Heart right ventricle (tissue), 16 donors: ENCODE measurements around the gene GRIK3. TPM values are rescaled to one million over a fixed set of nuclear protein-coding genes. Genes with fewer than 3 reads are reported as not detected.
"Not testable (repeated sequence)": the region's sequence is repeated elsewhere in the genome, so short reads cannot be mapped to it uniquely, and the experiment has no call there.

Experiments
- ATAC-seq, 8 donors: fragments of 200-7000 bp; cut with Tn5 transposase; one replicate each; pipeline ENCODE4 v1.9.1; 2020; ENCODE audit warnings: mild to moderate bottlenecking in 8 of 8, moderate library complexity in 8 of 8, moderate number of reproducible peaks in 1 of 8
- DNase-seq, 2 donors: peaks; one replicate each; pipeline ENCODE4 v3.0.0-alpha.2; 2020
- H3K27ac ChIP-seq, 10 donors: fragments of 200-600 bp; sonication (generic) in 2 of 10; one replicate each; pipeline versions ENCODE4 v1.5.0 to v1.8.0; 2020 to 2022; ENCODE audit warnings: mild to moderate bottlenecking in 3 of 10
- H3K27me3 ChIP-seq, 7 donors: fragments of 200-600 bp; one replicate each; pipeline ENCODE4 v1.8.0; 2021 to 2022; ENCODE audit warnings: mild to moderate bottlenecking in 2 of 7
- H3K36me3 ChIP-seq, 9 donors: fragments of 200-600 bp; sonication (generic) in 1 of 9; one replicate each; pipeline versions ENCODE4 v1.5.0 to v1.8.0; 2020 to 2022; ENCODE audit warnings: mild to moderate bottlenecking in 2 of 9
- H3K4me1 ChIP-seq, 9 donors: fragments of 200-600 bp; sonication (generic) in 1 of 9; one replicate each; pipeline versions ENCODE4 v1.5.0 to v1.8.0; 2020 to 2022; ENCODE audit warnings: mild to moderate bottlenecking in 4 of 9
- H3K4me3 ChIP-seq, 10 donors: fragments of 200-600 bp; sonication (generic) in 2 of 10; one replicate each; pipeline versions ENCODE4 v1.5.0 to v1.8.0; 2020 to 2022; ENCODE audit warnings: mild to moderate bottlenecking in 7 of 10, moderate library complexity in 2 of 10
- H3K9me3 ChIP-seq, 11 donors: fragments of 200-600 bp in 10 of 11; sonication (generic) in 2 of 11; one replicate each; pipeline versions ENCODE4 v1.5.0 to v1.8.0; 2013 to 2022; ENCODE audit warnings: mild to moderate bottlenecking in 2 of 11, control low read depth in 1 of 11, moderate library complexity in 1 of 11
- CTCF ChIP-seq, 9 donors: fragments of 200-600 bp; sonication (generic) in 2 of 9; IDR thresholded peaks; one replicate each; pipeline versions ENCODE4 v1.5.0 to v1.8.0; 2021 to 2022; ENCODE audit warnings: antibody characterized with exemption in 9 of 9, mild to moderate bottlenecking in 5 of 9, moderate library complexity in 1 of 9
- WGBS, 2 donors: extraction: QIAGEN DNeasy Blood & Tissue Kit; methylation state at CpG; one replicate each; pipeline ENCODE4 v1.1.7; 2013; ENCODE audit warnings: inconsistent platforms in 1 of 2; 5-methylcytosine and 5-hydroxymethylcytosine counted together
- intact Hi-C, 10 donors: fragments of 100-400 bp; cut with DNase I; formaldehyde crosslinking; loops; one replicate each; pipeline versions ENCODE4 v1.11.1 to v1.14.2; 2022
- polyA plus RNA-seq, 2 donors: library from polyadenylated mRNA; stranded (reverse); fragments of 200-250 nt; gene quantifications; one replicate each; pipeline ENCODE4 v1.2.3, GENCODE V29; 2013
- total RNA-seq, 10 donors: library from RNA; stranded (reverse); fragmentation: NEBNext Ultra II Directional in 3 of 10; extraction: Animal tissue kit (Norgen Biotek cat#: 25700) in 3 of 10; gene quantifications; one replicate each; pipeline versions ENCODE4 v1.2.1 to v1.2.4, GENCODE V29; 2021 to 2023
- donor health status: Arrhythmogenic right ventricular cardiomyopathy.
- donor health status: ischemic (EF 13 %, LVEDD 7.1; RV severe dilation, severe dysfunction).
- donor health status: healthy with polysubstance abuse.
- donor health status: DM: no; HTN: yes; CAD: no.
- donor health status: DM: no; HTN: no; CAD: no.
- donor health status: ischemic (EF 25% LVEDD 6.9; RV normal size, moderate dysfunction).
- donor health status: ischemic (EF 25% LVEDD 5.7; RV mildly dilated, moderate dysfunction).
- donor health status: healthy.
- donor health status: DM: yes; HTN: yes; CAD: no.
- donor health status: Ischemic cardiomyopathy.
- donor health status: ischemic (EF 35%, LVEDD 5.7; RV mildly dilated, moderate dysfunction).
- donor health status: nonischemic (EF 11% LVEDD 7.7; RV severe dilation, severe dysfunction).
- donor health status: DM: yes; HTN: yes; CAD: no.
- donor health status: PGD.
- donor health status: ischemic (EF 29% LVEDD 5.4; RV normal size, mild dysfunction).
- donor health status: nonischemic (EF 23%, LVEDD 6.1; RV moderate dilation, normal function).

Gene GRIK3
- total and polyA plus RNA-seq, 12 donors = 0.10 to 1.1 (median 0.27) TPM

- DNase-seq (no peak), ATAC-seq (no peak)
- 72 to 77% methylated on average over 3 of the region's 3 CpGs for WGBS, 2 donors
- intact Hi-C loops = no loop called here
- Histone ChIP-seq H3K36me3 (no peaks in the 10 kb centered on the region), H3K4me3 (no peak overlapping the region), H3K4me1 (no peaks in the 10 kb centered on the region), H3K27ac (no peak overlapping the region), H3K9me3 (peaks cover 0 to 6% (median 0%) of the 10 kb centered on the region in 11 donors), H3K27me3 (peaks cover 0 to 39% (median 28%) of the 10 kb centered on the region in 7 donors)
- no peak for TF ChIP-seq CTCF (IDR thresholded peaks at IDR 0.05)
Measured at GRCh38 chr1:36920371-36920770, 113.9 kb downstream of the GRIK3 start.

GRCh38 chr1:36919491-36920145 lies 114.7 kb downstream of the GRIK3 start:
- Histone ChIP-seq H3K36me3 (no peaks in the 10 kb centered on the region), H3K27me3 (peaks cover 0 to 44% (median 31%) of the 10 kb centered on the region in 7 donors), H3K27ac (no peak overlapping the region), H3K4me1 (no peaks in the 10 kb centered on the region), H3K4me3 (no peak overlapping the region), H3K9me3 (peaks cover 0 to 8% (median 0%) of the 10 kb centered on the region in 11 donors)
- WGBS, 2 donors = 68 to 72% methylated on average over 9 of the region's 9 CpGs
- intact Hi-C loops = no loop called here
- TF ChIP-seq CTCF (IDR thresholded peaks at IDR 0.05) = no peak
- DNase-seq (no peak), ATAC-seq (no peak)

GRCh38 chr1:36918604-36919003 lies 115.7 kb downstream of the GRIK3 start:
- intact Hi-C loops = no loop called here
- no peaks in the 10 kb centered on the region for H3K36me3 ChIP-seq
- DNase-seq (no peak), ATAC-seq (no peak)
- H3K9me3 ChIP-seq = peaks cover 0 to 8% (median 0%) of the 10 kb centered on the region in 11 donors
- no peak for TF ChIP-seq CTCF (IDR thresholded peaks at IDR 0.05)
- peaks cover 0 to 51% (median 35%) of the 10 kb centered on the region in 7 donors for H3K27me3 ChIP-seq
- no peak overlapping the region for H3K4me3 ChIP-seq
- no peak overlapping the region for H3K27ac ChIP-seq
- 76% methylated on average over 4 of the region's 4 CpGs for WGBS, 2 donors
- H3K4me1 ChIP-seq = no peaks in the 10 kb centered on the region

GRCh38 chr1:36916542-36916941 lies 117.8 kb downstream of the GRIK3 start:
- DNase-seq, ATAC-seq, H3K4me1 ChIP-seq, intact Hi-C loops, H3K27ac ChIP-seq, H3K4me3 ChIP-seq, H3K9me3 ChIP-seq, H3K36me3 ChIP-seq: not testable (repeated sequence)
- H3K27me3 ChIP-seq = peaks cover 0 to 52% (median 28%) of the 10 kb centered on the region in 7 donors
- 86 to 89% methylated on average over 3 of the region's 3 CpGs for WGBS, 2 donors

GRCh38 chr1:36913484-36914060 lies 120.7 kb downstream of the GRIK3 start:
- no peak for DNase-seq
- H3K4me3 ChIP-seq = no peak overlapping the region
- no peak overlapping the region for H3K27ac ChIP-seq
- intact Hi-C loops = no loop called here
- no peak for TF ChIP-seq CTCF (IDR thresholded peaks at IDR 0.05)
- H3K9me3 ChIP-seq = peaks cover 0 to 8% (median 0%) of the 10 kb centered on the region in 11 donors
- no peak for ATAC-seq
- no peaks in the 10 kb centered on the region for H3K4me1 ChIP-seq
- WGBS, 2 donors = 20 to 23% methylated on average over 4 of the region's 4 CpGs
- peaks cover 0 to 44% (median 17%) of the 10 kb centered on the region in 7 donors for H3K27me3 ChIP-seq
- no peaks in the 10 kb centered on the region for H3K36me3 ChIP-seq
